Ascending aorta (tissue), 2 donors: ENCODE measurements around the gene WDR89. TPM values are rescaled to one million over a fixed set of nuclear protein-coding genes. Genes with fewer than 3 reads are reported as not detected.
"Not testable (repeated sequence)": the region's sequence is repeated elsewhere in the genome, so short reads cannot be mapped to it uniquely, and the experiment has no call there.

ENCODE experiments used
- DNase-seq, 2 donors: peaks; one replicate each; pipeline ENCODE4 v3.0.0-alpha.2; 2019; ENCODE audit warnings: low spot score in 2 of 2
- H3K27ac ChIP-seq, 2 donors: fragments of 200-600 bp; sonication (generic); one replicate each; pipeline ENCODE4 v1.5.1; 2016 to 2017; ENCODE audit warnings: mild to moderate bottlenecking in 1 of 2
- H3K27me3 ChIP-seq: fragments of 200-600 bp; sonication (generic); one replicate; pipeline ENCODE4 v1.5.1; 2017
- H3K36me3 ChIP-seq, 2 donors: fragments of 200-600 bp; sonication (generic); one replicate each; pipeline ENCODE4 v1.5.1; 2016
- H3K4me1 ChIP-seq, 2 donors: fragments of 200-600 bp; sonication (generic); one replicate each; pipeline ENCODE4 v1.5.1; 2016 to 2017; ENCODE audit warnings: mild to moderate bottlenecking in 1 of 2
- H3K4me3 ChIP-seq, 2 donors: fragments of 200-600 bp; sonication (generic); one replicate each; pipeline ENCODE4 v1.5.1; 2016 to 2017; ENCODE audit warnings: mild to moderate bottlenecking in 1 of 2
- H3K9me3 ChIP-seq, 2 donors: fragments of 200-600 bp; sonication (generic); one replicate each; pipeline ENCODE4 v1.5.1; 2016
- intact Hi-C: fragments of 100-400 bp; cut with DNase I; formaldehyde crosslinking; loops from one replicate; pipeline ENCODE4 v1.15.1; 2023
- total RNA-seq: library from RNA; depleted of rRNA; stranded (reverse); fragments of >200 nt; gene quantifications from one replicate; pipeline ENCODE4 v1.1.0, GENCODE V29; 2016
- TF ChIP-seq, protein P1 (sequence below), 3 experiments: fragments of 200-600 bp in 2 of 3; fragments of 450-650 bp in 1 of 3; sonication (generic) in 2 of 3; IDR thresholded peaks; one replicate each; pipeline ENCODE4 v1.5.1; 2016 to 2019; ENCODE audit warnings: antibody characterized with exemption in 3 of 3, mild to moderate bottlenecking in 1 of 3, moderate library complexity in 1 of 3

The WDR89 gene
- total RNA-seq, 1 donor from 2014 or later: not detected

DNA sequence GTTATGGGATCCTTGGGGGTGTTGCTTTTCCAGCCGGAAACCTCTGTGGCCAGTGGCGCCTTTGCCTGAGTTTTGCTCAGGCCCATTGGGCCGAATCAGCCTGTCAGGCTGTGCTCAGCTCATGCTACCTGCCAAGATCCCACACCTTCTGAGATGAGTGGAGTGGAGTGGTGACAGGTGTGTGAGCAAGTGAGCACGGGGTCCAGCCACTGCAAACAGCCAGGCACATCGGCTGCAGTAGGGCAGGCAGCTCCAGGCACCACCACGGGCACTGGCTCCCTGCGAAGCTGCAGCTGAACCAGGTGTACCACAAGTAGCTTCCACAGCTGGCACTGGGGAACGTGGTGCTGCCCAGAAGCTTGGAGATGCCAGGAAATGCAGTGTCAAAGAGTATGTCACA lies 21.1 kb upstream of the WDR89 start:
- intact Hi-C loops: no loop called here
- Histone ChIP-seq H3K27me3 (no peaks in the 10 kb centered on the region), H3K36me3 (no peaks in the 10 kb centered on the region), H3K4me1 (no peaks in the 10 kb centered on the region), H3K9me3 (no peaks in the 10 kb centered on the region), H3K4me3 (no peak overlapping the region), H3K27ac (no peak overlapping the region)
- no peak for DNase-seq
- TF ChIP-seq, protein P1, sequence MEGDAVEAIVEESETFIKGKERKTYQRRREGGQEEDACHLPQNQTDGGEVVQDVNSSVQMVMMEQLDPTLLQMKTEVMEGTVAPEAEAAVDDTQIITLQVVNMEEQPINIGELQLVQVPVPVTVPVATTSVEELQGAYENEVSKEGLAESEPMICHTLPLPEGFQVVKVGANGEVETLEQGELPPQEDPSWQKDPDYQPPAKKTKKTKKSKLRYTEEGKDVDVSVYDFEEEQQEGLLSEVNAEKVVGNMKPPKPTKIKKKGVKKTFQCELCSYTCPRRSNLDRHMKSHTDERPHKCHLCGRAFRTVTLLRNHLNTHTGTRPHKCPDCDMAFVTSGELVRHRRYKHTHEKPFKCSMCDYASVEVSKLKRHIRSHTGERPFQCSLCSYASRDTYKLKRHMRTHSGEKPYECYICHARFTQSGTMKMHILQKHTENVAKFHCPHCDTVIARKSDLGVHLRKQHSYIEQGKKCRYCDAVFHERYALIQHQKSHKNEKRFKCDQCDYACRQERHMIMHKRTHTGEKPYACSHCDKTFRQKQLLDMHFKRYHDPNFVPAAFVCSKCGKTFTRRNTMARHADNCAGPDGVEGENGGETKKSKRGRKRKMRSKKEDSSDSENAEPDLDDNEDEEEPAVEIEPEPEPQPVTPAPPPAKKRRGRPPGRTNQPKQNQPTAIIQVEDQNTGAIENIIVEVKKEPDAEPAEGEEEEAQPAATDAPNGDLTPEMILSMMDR (IDR thresholded peaks at IDR 0.05): no peak

DNA sequence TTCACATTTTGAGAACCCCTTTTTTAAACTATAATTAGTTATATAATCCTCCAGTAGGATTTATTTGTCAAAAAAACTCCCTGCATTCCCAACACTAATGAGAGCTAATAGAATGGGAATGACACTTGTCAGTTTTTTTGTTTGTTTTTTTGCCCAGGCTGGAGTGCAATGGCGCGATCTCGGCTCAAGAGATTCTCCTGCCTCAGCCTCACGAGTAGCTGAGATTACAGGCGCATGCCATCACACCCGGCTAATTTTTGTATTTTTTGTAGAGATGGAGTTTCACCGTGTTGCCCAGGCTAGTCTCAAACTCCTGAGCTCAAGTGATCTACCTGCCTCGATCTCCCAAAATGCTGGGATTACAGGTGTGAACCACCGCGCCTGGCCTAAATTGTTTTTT lies 20.2 kb upstream of the WDR89 start:
- H3K27ac ChIP-seq, intact Hi-C loops, H3K4me3 ChIP-seq, H3K27me3 ChIP-seq, H3K9me3 ChIP-seq, H3K4me1 ChIP-seq, H3K36me3 ChIP-seq, DNase-seq: not testable (repeated sequence)

DNA sequence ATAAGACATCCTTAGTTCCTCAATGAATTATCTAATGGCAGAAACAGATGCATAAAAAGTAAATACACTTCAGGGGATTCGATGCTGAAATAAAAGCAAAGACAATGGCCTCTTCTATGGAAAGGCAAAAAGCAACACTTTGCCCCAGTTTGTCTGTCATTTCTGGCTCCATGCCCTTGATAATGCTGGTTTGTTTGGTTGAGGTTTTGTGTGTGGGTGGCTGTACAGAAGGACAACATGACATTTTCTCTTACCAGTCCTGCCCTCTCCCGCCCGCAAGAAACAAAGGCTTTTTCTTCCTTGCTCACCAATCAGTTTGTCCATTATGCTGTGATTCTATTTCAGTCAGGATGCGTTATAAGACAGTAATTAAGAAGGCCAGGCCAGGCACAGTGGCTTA lies 18.1 kb upstream of the WDR89 start:
- TF ChIP-seq, protein P1 (IDR thresholded peaks at IDR 0.05): no peak
- Histone ChIP-seq H3K9me3 (no peaks in the 10 kb centered on the region), H3K4me3 (no peak overlapping the region), H3K27ac (no peak overlapping the region), H3K27me3 (no peaks in the 10 kb centered on the region), H3K36me3 (no peaks in the 10 kb centered on the region), H3K4me1 (no peaks in the 10 kb centered on the region)
- DNase-seq: no peak
- intact Hi-C loops: no loop called here

DNA sequence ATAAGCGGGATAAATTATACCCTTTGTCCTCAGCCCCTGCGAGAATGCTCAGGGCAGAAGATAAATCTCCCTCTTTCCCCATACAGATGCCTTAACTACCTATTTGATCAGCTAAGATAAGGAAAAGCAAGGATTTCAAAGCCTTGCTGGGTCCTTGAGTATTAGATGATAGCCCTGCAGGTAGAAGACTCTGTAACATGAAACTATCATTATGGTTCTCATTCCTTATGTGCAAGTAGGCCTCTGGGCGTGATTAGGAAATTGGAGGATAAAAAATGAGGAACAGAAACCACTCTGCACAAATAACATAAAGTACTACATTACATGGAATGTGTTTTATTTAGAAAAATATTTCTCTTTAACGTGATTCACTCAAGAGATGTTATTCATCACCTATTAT lies 14.5 kb upstream of the WDR89 start:
- no peaks in the 10 kb centered on the region for H3K36me3 ChIP-seq
- no peaks in the 10 kb centered on the region for H3K9me3 ChIP-seq

DNA sequence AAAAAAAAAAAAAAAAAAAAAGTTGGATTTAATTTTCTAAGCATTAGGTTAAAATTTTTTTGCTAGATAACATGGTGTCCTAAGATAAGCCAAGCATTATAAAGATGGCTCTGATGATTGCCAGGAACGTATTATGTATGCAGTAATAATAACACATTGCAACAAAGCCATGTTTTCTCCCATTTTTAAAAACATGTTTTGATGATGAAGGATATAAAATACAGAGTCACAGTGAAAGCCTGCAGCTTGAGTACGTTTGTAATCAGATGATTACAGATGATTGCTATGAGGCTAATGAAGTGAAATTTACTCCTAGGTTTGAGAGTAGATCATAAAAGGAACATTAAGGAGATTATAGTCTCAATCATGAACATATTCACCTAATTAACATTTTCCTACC lies 13.3 kb upstream of the WDR89 start:
- DNase-seq: no peak
- Histone ChIP-seq H3K27ac (no peak overlapping the region), H3K4me1 (no peaks in the 10 kb centered on the region), H3K36me3 (no peaks in the 10 kb centered on the region), H3K27me3 (no peaks in the 10 kb centered on the region), H3K4me3 (no peak overlapping the region), H3K9me3 (no peaks in the 10 kb centered on the region)
- TF ChIP-seq, protein P1 (IDR thresholded peaks at IDR 0.05): no peak
- intact Hi-C loops: no loop called here

More for the DNA sequence above, 14.5 kb upstream of the WDR89 start:
- H3K27ac ChIP-seq: no peak overlapping the region
- H3K27me3 ChIP-seq: no peaks in the 10 kb centered on the region
- no peak for DNase-seq
- H3K4me3 ChIP-seq: no peak overlapping the region
- H3K4me1 ChIP-seq: no peaks in the 10 kb centered on the region
- TF ChIP-seq, protein P1 (IDR thresholded peaks at IDR 0.05): no peak
- intact Hi-C loops: no loop called here

DNA sequence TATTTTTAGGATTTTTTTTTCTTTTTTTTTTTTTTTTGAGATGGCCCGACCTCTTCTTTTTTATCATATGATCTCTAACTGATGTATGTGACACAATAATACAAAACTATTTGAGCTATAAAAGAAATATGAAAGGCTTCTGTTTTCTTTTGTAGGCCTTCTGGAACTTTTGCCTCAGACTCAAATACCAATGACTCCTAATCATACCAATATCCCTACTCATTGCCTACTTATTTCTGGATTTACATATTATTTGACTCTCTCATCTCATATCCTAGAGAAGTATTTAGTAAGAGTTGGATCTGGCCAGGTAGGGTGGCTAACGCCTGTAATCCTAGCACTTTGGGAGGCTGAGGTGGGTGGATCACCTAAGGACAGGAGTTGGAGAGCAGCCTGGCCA lies 12.7 kb upstream of the WDR89 start:
- H3K4me1 ChIP-seq: no peaks in the 10 kb centered on the region
- H3K4me3 ChIP-seq: no peak overlapping the region
- H3K27me3 ChIP-seq: no peaks in the 10 kb centered on the region
- H3K27ac ChIP-seq: no peak overlapping the region
- H3K36me3 ChIP-seq: no peaks in the 10 kb centered on the region
- intact Hi-C loops: no loop called here
- H3K9me3 ChIP-seq: no peaks in the 10 kb centered on the region
- no peak for DNase-seq
- TF ChIP-seq, protein P1 (IDR thresholded peaks at IDR 0.05): no peak
